C1 segment of cervical spinal cord (tissue), 14 donors: ENCODE measurements around the gene ETNK1.
"Not testable (repeated sequence)": the region's sequence is repeated elsewhere in the genome, so short reads cannot be mapped to it uniquely, and the experiment has no call there.

ENCODE experiments used
- DNase-seq, 14 donors: peaks; one replicate each; lab custom pipeline; 2025; lab: John Stamatoyannopoulos, UW

ETNK1 gene

DNA sequence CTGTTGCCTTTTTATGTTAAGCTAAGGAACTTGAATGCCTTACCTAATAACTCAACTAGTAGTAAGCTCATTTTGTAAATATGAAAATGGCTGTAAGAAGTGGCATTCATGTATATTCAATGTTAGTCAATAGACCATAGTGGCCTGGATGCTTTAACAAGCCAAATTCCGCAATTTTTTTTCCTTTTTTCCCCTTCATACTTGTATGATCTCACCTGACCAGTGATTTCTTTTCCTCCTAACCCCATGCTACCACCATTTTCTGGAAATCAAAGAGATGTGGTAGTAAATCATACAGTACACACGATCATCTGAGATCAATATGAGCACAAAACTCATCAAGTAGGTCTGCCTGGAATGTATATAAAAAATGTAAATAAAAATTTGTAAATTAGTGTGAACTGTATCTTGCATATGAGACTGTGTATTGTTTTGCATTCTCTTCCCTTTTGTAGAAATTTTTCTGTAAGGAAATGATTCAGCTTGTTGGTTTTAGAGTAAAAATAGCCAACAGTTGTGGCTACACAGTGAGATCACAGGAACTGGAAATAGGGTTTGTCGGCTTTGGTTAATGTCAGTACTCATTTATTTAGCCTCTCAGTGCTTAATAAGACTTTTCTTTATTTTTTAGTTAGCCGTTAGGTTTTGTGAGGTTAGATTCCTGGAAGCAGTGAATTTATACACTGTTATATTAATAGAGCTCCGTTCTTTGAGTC, 62.5 kb downstream of the ETNK1 start:
- DNase-seq: no peak

DNA sequence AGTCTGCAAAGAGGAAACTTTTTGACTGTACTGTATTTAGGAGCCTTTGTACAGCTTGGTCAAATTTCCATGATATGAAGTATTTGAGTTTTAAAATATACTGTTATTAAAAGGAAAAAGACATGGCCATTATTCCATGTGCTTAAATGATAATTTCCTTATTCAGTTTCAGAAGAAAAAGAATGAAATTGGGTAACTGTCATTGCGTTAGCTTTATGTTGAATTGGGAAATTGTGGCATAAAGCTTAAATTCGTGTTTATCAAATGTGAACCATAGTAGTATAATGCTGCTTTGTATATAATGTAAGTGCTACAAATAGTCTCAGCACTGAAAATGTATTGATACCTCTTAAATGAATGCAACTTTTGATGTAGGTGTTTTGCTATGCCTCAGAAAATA, 64.9 kb downstream of the ETNK1 start:
- DNase-seq: no peak

DNA sequence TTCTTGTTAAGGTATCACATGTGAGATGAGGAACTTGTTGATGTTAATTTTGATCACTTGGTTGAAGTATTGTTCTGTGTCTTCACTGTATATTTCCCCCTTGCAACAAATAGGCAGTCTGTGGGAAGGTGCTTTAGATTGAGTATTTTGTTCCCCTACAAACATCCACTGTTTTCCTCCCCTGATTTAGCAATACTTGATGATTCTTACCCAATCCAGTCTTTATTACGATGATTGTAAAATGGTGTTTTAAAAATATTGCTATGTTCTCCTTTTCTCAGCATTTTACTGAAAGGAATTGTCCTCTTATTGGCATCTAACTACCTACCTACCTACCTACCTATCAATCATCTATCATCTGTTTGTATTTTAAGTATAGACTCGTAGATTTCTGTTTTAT, 66.3 kb downstream of the ETNK1 start:
- DNase-seq: no peak

DNA sequence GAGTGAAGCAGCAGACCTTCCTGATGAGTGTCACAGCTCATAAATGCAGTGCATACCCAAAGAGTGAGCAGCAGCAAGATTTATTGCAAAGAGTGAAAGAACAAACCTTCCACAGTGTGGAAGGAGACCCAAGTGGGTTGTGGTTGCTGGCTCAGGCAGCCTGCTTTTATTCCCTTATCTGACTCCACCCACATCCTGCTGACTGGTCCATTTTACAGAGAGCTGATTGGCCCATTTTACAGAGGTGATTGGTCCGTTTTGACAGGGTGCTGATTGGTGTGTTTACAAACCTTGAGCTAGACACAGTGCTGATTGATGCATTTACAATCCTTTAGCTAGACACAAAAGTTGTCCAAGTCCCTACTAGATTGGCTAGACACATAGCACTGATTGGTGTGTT, 67.5 kb downstream of the ETNK1 start:
- DNase-seq: not testable (repeated sequence)

DNA sequence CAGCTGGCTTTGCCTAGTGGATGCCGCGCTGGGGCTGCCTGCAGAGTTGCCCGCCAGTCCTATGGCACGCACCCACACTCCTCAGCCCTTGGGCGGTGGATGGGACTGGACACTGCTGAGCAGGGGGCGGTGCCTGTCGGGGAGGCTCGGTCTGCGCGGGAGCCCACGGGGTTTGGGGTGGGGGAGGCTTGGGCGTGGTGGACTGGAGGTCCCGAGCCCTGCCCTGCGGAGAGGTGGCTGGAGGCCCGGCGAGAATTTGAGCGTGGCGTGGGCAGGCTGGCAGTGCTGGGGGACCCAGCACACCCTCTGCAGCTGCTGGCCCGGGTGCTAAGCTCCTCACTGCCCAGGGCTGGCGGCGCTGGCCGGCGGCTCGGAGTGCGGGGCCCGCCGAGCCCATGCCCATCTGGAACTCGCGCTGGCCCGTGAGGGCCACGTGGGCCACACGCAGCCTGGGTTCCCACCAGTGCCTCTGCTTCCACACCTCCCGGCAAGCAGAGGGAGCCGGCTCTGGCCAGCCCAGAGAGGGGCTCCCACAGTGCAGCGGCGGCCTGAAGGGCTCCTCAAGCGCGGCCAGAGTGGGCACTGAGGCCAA, 68.1 kb downstream of the ETNK1 start:
- DNase-seq: no peak

DNA sequence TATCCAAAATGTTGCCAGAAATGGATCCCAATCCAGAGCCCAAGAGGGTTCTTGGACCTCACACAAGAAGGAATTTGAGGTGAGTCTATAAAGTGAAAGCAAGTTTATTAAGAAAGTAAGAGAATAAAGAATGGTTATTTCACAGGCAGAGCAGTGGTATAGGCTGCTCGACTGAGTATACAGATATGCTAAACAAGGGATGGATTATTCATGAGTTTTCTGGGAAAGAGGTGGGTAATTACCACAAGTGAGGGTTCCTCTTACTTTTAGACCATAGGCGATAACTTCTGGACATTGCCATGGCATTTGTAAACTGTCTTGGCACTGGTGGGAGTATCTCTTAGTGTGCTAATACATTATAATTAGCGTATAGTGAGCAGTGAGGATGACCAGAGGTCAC, 73.6 kb downstream of the ETNK1 start:
- DNase-seq: no peak

DNA sequence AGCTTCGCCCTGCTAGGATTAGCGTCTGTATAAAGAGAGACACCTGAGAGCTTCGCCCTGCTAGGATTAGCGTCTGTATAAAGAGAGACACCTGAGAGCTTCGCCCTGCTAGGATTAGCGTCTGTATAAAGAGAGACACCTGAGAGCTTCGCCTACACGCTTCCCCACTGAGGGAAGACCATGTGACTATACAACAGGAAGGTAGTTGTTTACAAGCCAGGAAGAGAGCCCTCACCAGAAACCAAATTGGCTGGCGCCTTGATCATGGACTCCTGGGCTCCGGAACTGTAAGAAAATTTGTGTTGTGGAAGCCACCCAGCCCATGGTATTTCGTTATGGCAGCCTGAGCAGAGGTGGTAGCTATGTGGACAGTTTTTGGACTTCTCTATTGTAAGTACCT, 74.7 kb downstream of the ETNK1 start:
- not testable (repeated sequence) for DNase-seq

DNA sequence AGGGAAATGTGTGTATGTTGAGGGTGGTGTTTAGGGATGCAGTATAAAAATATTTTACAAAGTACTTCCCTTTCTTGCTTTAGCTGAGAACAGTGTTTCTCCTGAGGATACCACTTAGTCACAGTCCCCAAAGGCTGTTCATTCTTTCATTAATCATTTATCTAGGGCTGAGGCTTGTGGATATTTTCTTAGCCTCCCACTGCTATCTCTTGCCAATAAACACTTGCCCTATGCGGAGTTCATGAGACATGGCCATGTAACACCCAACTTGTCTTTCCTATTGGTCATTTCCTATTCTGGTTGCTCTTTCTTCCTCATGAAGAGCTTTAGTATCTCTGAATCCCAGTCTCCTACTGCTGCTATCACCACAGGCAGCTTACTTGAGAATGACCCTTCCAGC, 75.1 kb downstream of the ETNK1 start:
- DNase-seq: no peak

DNA sequence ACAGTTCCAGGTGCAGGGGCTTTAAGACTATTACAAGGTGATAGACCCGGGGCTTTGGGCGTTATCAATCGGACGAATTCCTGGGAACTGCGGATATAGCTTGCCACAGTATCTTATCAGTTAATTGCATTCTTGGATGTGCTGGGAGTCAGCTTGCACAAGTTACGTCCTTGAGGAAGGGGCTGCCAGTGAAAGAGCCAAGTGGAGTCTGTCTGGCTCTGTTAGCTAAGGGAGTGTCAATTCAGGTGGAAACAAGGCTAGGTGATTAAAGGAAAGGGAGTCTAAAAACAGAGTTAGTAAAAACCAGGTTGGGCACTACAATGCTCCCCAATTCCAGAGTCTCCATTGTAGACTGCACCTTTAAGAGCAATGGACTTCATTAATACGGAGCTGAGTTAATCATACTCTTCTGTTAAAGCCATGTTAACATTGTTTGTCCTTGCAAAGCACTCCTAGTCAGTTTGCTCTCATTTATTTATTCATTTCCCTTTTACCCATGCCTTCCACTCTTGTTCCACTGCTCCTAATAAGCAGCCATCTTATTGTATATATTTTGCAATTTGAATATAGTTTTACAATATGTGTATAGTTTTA, 76.3 kb downstream of the ETNK1 start:
- DNase-seq: not testable (repeated sequence)

DNA sequence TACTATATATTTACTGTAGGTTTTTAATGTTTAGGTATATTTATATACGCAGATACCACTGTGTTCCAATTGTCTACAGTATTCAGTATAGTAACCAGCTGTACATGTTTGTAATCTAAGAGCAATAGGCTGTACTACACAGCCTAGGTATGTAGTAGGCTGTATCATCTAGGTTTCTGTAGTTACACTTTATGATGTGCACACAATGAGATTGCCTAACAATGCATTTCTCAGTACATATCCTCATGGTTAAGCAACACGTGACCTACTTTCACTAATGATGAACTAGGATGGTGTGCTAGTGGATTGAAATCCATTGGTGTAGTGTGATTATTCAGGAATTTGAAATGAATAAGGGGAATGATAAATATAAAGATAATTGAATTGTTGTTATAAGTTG, 77.7 kb downstream of the ETNK1 start:
- DNase-seq: no peak

DNA sequence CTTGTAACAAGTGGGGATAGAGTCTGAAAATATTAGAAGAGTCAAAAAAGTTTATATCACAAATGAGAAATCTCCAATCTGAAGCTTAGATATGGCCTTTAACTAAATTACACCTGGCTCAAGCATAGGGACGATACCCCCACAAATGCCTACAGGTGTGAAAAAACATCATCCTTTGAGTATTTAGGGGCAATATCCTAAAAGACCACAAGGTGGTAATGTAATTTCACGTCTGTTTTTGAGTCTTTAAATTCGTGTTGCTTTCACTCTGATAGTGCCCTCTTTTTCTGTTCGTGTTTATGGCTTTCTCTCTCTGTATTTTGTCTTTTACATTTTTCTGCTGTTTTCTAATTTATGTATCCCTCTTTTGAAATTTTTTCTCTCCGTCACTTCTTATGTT, 84.3 kb downstream of the ETNK1 start:
- no peak for DNase-seq

DNA sequence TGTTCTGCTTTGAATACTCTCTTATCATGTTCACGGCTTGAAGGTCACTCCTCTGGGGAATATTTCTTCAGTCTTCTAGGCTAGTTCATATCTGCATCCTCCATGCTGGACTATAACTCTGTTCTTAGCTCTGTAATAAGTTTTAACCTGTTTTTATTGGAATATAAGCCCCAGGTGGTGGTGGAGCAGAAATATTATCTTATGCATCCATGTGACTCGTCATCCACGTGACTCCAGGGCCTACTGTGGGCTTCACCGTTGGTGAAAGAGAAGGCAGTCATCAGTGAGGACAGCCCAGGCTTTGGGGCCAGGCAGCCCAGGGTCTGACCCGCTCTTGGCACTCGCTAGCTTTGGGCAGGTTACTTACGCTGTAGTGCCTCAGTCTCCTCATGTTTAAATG, 87.1 kb downstream of the ETNK1 start:
- no peak for DNase-seq

DNA sequence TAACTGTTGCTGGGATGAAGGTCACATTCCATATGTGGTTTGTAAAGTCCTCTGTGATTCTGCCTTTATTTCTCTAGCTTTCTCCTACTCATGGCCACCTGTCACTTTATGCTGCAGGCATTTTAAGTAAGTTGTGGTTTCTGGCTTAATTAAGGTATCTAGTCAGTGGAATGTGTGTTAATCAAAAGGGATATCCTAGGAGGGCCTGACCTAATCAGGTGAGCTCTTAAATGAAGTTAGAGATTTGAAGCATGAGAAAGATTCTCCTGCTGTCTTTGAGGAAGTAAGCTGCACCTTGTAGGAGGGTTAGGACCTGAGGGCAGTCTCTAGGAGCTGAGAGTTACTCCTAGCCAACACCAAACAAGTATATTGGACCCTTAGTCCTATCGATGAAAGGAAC, 90.3 kb downstream of the ETNK1 start:
- no peak for DNase-seq

DNA sequence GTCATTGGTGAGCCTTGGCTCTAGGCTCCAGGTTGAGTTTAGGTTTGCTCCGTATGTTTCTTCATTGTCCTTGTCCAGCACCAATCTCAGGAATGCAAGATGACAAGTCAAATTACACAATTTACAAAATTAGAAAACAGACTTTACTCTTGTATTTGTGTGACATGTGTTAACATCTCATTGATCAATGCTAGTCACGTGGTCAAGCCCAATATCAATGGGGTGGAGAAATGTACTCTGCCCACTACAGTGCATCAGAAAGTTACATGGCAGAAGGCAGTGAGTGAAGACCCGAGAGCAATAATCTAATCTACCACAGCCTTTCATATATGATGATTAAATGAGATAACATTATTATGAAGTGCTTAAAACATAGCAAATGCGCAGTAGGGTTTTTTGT, 94.8 kb downstream of the ETNK1 start:
- no peak for DNase-seq

DNA sequence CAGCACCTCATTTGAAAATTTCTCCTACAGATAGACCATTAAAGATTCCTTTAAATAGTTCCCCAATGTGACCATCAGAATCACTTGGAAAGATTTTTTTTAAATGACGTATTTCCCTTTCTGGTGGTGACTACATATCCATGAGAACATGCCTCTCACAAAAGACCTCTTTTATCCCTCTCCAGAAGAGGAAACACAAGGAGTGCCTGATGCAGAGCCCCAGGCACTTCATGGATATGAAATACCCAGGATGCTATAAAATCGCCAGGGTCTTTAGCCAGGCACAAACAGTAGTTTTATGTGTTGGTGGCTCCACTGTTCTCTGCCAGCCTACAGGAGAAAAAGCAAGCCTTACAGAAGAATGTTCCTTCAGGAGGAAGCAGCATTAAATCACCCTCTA, 97.1 kb downstream of the ETNK1 start:
- DNase-seq: no peak

DNA sequence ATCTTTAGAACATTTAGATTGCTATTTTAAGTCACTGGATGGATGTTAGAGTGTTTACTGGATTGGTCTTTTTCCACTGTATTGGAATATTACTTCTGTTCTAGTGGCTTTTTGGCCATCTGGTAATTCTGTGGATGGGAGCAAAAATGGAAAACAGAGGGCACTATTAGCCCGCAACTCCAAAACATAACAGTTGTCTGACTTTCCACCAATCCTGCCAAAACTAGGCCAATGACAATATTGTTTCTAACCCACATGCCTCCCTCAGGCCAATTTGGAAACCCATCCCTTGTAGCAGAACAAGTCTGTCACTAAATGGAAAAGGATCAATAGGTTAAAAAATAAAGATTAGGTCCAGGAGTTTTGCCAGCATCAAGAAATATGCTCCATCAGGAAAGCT, 97.8 kb downstream of the ETNK1 start:
- no peak for DNase-seq

DNA sequence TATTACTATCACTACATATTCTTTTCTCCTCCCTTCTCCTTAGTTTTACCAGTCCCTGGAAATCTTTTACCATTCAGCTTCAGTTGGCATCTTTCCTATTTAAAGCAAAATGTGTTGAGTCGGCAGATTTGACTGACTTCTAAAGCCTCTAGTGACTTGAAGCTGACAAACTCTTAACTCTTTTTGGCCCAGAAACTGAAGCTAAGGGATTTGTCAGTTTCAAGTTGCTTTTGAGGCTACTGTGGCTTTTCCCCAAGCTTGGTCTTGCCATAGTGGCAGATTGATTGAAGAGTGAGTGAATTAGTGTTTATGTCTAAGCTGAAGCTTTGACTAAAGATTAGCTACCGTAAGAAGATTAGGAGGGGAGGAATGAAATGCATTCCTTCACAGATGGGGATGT, 104.0 kb downstream of the ETNK1 start:
- DNase-seq: no peak

DNA sequence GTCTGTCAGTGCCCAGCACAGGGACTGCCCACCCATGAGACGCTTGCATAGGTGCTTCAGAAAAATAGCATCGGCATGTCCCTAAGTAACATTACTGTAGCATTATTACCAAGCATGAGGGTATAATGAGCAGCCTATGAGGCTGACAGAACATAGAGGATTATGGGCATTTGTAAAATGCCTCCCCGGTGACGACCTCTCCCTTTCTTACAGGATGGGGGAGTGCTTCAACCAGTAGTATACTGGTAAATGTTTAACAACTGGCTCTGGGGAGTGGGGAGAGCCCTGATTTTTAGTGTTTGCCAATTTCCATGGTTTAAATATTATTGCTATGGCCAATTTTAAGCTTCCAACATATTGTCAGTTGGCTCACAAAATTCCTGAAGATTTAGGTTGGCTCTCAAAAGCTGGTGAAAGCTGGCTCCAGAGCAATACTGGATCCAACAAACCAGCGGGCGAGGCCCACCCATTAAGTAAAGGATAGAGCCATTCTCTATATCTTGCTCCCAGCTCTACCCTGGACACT, 104.5 kb downstream of the ETNK1 start:
- no peak for DNase-seq

DNA sequence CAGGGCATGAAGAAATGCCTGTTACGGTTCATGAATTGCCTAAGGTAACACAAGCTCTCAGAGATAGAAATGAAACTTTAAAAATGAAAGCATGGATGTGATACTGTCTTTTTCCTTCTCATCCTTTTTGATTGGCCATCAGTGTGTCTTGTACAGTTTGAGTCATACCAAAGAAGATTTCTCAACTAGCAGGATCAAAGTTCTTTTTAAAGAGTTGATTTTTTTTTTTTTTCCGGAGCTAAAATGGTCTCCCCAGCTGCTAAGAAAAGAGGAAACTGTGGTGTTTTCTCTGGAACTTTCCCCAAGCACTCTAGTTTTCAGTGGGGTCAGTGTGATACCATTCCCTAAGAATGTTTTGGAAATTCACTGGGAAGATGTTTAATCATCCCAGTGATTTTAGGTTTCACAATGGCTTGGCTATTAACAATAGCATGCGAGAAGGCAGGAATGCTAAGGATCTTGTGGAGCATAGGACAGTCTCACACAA, 105.0 kb downstream of the ETNK1 start:
- DNase-seq: no peak

DNA sequence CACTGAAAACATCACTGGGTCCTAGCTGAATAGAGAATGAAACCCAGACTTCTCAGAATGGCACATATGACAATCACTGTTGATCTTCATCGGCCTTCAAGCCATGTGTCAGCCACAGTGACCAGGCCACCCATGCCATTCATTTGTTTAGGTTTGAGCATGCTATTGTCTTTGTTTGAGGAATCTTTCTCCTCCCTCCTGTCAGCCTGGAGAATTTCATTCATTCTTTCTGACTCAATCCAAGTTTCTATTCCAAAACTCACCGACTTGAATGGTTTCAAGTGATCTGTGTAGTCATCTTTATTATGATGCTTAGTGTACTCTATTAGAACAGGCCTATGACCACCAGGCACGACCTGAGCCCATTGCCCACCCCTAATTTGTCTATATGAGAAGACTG, 106.3 kb downstream of the ETNK1 start:
- DNase-seq: no peak

DNA sequence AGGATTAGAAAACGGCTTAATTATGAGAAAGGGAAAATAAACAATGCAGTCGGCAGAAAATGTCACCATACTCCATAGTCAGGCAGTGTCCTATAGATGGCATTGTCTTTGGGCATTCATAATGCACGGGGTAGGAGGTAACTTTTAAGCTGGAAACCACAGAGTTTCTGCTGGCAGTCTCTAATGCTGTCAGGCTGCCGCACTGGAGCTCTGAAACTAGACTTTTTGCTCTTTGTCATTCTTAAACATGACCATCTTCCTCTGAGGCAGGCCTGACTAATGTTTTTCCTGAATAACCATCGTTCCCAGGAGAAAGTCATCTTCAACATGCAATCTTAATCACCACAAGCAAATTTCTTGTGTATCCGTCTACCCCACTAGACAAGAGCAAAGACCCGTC, 108.8 kb downstream of the ETNK1 start:
- no peak for DNase-seq

DNA sequence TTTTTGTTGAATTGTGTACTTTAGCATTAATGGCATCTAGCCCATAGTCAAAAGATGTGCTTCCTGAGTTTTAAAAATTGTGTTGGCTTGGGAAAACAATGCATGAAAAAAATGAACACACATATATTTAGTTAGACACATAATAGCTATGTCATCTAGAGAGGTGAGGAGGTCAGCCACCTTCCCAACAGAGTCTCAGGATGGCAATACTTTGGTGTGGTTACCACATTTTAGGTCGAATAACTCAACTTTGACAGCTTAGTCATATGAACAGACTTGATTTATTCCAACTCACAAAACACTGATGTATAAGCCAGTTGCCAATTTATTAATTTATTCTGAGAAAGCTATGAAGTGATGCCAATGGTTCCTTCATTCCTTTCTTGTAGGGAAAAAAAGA, 114.0 kb downstream of the ETNK1 start:
- no peak for DNase-seq
